K562 (cell line): ENCODE measurements around the gene IGFL1.

Experiments used
- BRF2 ChIP-seq: IDR thresholded peaks from 3 replicates; pipeline ENCODE4 v1.6.1; 2011; ENCODE audit warnings: borderline replicate concordance, mild to moderate bottlenecking; ENCODE audit not compliant: insufficient read length, insufficient read depth
- EP300 ChIP-seq: IDR thresholded peaks from 2 replicates; pipeline ENCODE4 v1.6.1; 2012; ENCODE audit warnings: low read length, improper control_type of control experiment
- HMG20A ChIP-seq: fragments of 450-650 bp; formaldehyde crosslinking; conservative IDR thresholded peaks from 2 replicates; pipeline ENCODE4 v1.4.0; 2020; ENCODE audit warnings: mild to moderate bottlenecking, mixed read lengths
- MAX ChIP-seq: sonication (generic); formaldehyde crosslinking; IDR thresholded peaks from 2 replicates; pipeline ENCODE4 v1.9.0; 2022; ENCODE audit warnings: mild to moderate bottlenecking, missing genetic modification reagents
- MTA3 ChIP-seq: fragments of 450-650 bp; formaldehyde crosslinking; IDR thresholded peaks from 2 replicates; pipeline ENCODE4 v1.6.1; 2017; ENCODE audit warnings: mild to moderate bottlenecking, borderline replicate concordance
- MYC ChIP-seq, 2 experiments: fragments of 250-450 bp in 1 of 2; sonication (Bioruptor Pico) in 1 of 2; IDR thresholded peaks; 2 replicates each; pipeline versions ENCODE4 v1.5.1 to v1.6.1; 2012 to 2021; ENCODE audit warnings: low read depth in 2 of 2, borderline replicate concordance in 1 of 2, improper control_type of control experiment in 1 of 2, low read length in 1 of 2, mild to moderate bottlenecking in 1 of 2, moderate library complexity in 1 of 2
- NFATC3 ChIP-seq: fragments of 450-650 bp; IDR thresholded peaks from 2 replicates; pipeline ENCODE4 v1.6.1; 2017; ENCODE audit warnings: mild to moderate bottlenecking
- POLR2A ChIP-seq: fragments of 450-650 bp; conservative IDR thresholded peaks from 2 replicates; pipeline ENCODE4 v1.6.1; 2016
- POLR2AphosphoS5 ChIP-seq: IDR thresholded peaks from 2 replicates; pipeline ENCODE4 v1.6.1; 2011; ENCODE audit warnings: mild to moderate bottlenecking, low read depth, low read length, moderate library complexity; ENCODE audit not compliant: control insufficient read depth, insufficient read depth
- RAD21 ChIP-seq, 2 experiments: fragments of 250-450 bp in 1 of 2; fragments of 450-650 bp in 1 of 2; sonication (Bioruptor Pico) in 1 of 2; formaldehyde crosslinking in 1 of 2; IDR thresholded peaks in 1 of 2; conservative IDR thresholded peaks in 1 of 2; 2 replicates each; pipeline versions ENCODE4 v1.4.0 to v1.8.0; 2020 to 2022; ENCODE audit warnings: mild to moderate bottlenecking in 2 of 2, moderate library complexity in 1 of 2
- TAF7 ChIP-seq: fragments of 450-650 bp; IDR thresholded peaks from 2 replicates; pipeline ENCODE4 v1.6.1; 2016; ENCODE audit warnings: missing genetic modification characterization, missing compliant biosample characterization
- TF ChIP-seq, protein P1 (sequence below), 3 experiments: IDR thresholded peaks in 2 of 3; conservative IDR thresholded peaks in 1 of 3; 2 replicates each; pipeline ENCODE4 v1.5.1; 2011 to 2012; ENCODE audit warnings: low read length in 3 of 3, mild to moderate bottlenecking in 3 of 3, control low read depth in 2 of 3, improper control_type of control experiment in 1 of 3, inconsistent platforms in 1 of 3, low read depth in 1 of 3, mixed read lengths in 1 of 3, moderate library complexity in 1 of 3; ENCODE audit not compliant: insufficient read depth in 2 of 3

DNA sequence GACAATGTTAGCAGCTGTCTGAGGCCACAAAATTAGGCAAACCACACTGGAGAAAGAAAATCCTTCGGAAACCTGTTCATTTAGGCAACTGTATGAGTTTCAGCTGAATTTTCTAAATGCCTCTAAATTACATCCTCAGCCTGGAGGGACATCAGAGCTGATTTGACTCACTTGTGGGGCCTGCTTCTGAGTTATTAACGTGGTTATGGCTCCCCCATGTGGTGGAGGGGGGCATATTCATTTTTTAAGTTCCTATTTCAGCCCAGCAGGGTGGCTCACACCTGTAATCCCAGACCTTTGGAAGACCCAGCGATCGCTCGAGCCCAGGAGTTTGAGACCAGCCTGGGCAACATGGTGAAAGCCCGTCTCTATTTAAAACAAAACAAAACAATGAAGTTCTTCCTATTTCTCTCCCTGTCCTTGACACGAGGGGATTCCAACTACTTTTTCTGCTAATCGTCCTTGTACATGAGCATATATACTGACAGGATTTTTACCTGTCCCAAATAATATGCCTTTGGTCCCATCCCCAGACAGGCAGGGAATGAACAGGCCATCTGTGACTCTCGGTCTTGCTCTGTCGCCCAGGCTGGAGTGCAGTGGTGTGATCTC, 35.8 kb downstream of the IGFL1 start:
- TF ChIP-seq MTA3: no peak
- TF ChIP-seq NFATC3: no peak
- TF ChIP-seq BRF2: no peak
- peak; percentile 89 to 91 for TF ChIP-seq RAD21 (CRISPR knock-in tag; conservative IDR thresholded peaks at IDR 0.05 in 1 of 2, IDR thresholded peaks at IDR 0.05 in 1 of 2)
- TF ChIP-seq POLR2A: no peak
- TF ChIP-seq MYC (IDR thresholded peaks at IDR 0.05; ENCODE audit: low read depth, low read length): no peak
- TF ChIP-seq MYC (CRISPR knock-in tag; IDR thresholded peaks at IDR 0.05; ENCODE audit: borderline replicate concordance, low read depth): no peak
- TF ChIP-seq HMG20A (CRISPR knock-in tag): no peak
- TF ChIP-seq EP300: no peak
- TF ChIP-seq, protein P1, sequence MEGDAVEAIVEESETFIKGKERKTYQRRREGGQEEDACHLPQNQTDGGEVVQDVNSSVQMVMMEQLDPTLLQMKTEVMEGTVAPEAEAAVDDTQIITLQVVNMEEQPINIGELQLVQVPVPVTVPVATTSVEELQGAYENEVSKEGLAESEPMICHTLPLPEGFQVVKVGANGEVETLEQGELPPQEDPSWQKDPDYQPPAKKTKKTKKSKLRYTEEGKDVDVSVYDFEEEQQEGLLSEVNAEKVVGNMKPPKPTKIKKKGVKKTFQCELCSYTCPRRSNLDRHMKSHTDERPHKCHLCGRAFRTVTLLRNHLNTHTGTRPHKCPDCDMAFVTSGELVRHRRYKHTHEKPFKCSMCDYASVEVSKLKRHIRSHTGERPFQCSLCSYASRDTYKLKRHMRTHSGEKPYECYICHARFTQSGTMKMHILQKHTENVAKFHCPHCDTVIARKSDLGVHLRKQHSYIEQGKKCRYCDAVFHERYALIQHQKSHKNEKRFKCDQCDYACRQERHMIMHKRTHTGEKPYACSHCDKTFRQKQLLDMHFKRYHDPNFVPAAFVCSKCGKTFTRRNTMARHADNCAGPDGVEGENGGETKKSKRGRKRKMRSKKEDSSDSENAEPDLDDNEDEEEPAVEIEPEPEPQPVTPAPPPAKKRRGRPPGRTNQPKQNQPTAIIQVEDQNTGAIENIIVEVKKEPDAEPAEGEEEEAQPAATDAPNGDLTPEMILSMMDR (IDR thresholded peaks at IDR 0.05 in 2 of 3, conservative IDR thresholded peaks at IDR 0.05 in 1 of 3; ENCODE audit: insufficient read depth in 2 of 3, low read depth in 1 of 3, low read length in 3 of 3): peak; percentile 86 to 96 (median 96)
- no peak for TF ChIP-seq MAX (CRISPR knock-in tag)
- no peak for TF ChIP-seq TAF7 (tag)
- TF ChIP-seq POLR2AphosphoS5: no peak
